Measurements from ENCODE around the gene PLCL1.

PLCL1 gene

GRCh38 chr2:198065322-198065721 is 260.9 kb downstream of the PLCL1 start:
- DNase-seq: no peak

GRCh38 chr2:198066597-198066996 is 262.2 kb downstream of the PLCL1 start:
- no peak for DNase-seq

GRCh38 chr2:198072655-198073054 is 268.3 kb downstream of the PLCL1 start:
- no peak for DNase-seq

- DNase-seq: no peak
Observed at GRCh38 chr2:198073253-198073652, 268.9 kb downstream of the PLCL1 start.

- no peak for DNase-seq
Observed at GRCh38 chr2:198077477-198077876, 273.1 kb downstream of the PLCL1 start.

- no peak for DNase-seq
Observed at GRCh38 chr2:198080879-198081765, 276.7 kb downstream of the PLCL1 start.

- DNase-seq: no peak
Observed at GRCh38 chr2:198084156-198084555, 279.8 kb downstream of the PLCL1 start.

GRCh38 chr2:198096002-198096401 is 291.6 kb downstream of the PLCL1 start:
- no peak for DNase-seq

- no peak for DNase-seq
Observed at GRCh38 chr2:198096965-198097364, 292.6 kb downstream of the PLCL1 start.

GRCh38 chr2:198097630-198098029 is 293.2 kb downstream of the PLCL1 start:
- DNase-seq: no peak

GRCh38 chr2:198098386-198098785 is 294.0 kb downstream of the PLCL1 start:
- DNase-seq: no peak

- DNase-seq: no peak
Observed at GRCh38 chr2:198098918-198099317, 294.5 kb downstream of the PLCL1 start.

GRCh38 chr2:198100346-198100745 is 296.0 kb downstream of the PLCL1 start:
- no peak for DNase-seq

- no peak for DNase-seq
Observed at GRCh38 chr2:198101688-198102087, 297.3 kb downstream of the PLCL1 start.

GRCh38 chr2:198102120-198102519 is 297.7 kb downstream of the PLCL1 start:
- DNase-seq: no peak

- DNase-seq: no peak
Observed at GRCh38 chr2:198102856-198103255, 298.5 kb downstream of the PLCL1 start.

GRCh38 chr2:198106621-198107385 is 302.4 kb downstream of the PLCL1 start:
- no peak for DNase-seq

- no peak for DNase-seq
Observed at GRCh38 chr2:198113316-198113715, 308.9 kb downstream of the PLCL1 start.

- DNase-seq: no peak
Observed at GRCh38 chr2:198114064-198114463, 309.7 kb downstream of the PLCL1 start.

- DNase-seq: no peak
Observed at GRCh38 chr2:198115201-198115600, 310.8 kb downstream of the PLCL1 start.

GRCh38 chr2:198116756-198117155 is 312.4 kb downstream of the PLCL1 start:
- DNase-seq: no peak

GRCh38 chr2:198117406-198118041 is 313.1 kb downstream of the PLCL1 start:
- no peak for DNase-seq

GRCh38 chr2:198127627-198128026 is 323.2 kb downstream of the PLCL1 start:
- peak; percentile 21 for DNase-seq

GRCh38 chr2:198129609-198130008 is 325.2 kb downstream of the PLCL1 start:
- DNase-seq: no peak
